ENCODE results near the gene CACNA2D4. TPM values are rescaled to one million over a fixed set of nuclear protein-coding genes. Genes with fewer than 3 reads are reported as not detected.

Gene CACNA2D4
- total and polyA plus RNA-seq, 2 donors (not counting 3 experiments of a cell fraction or from before 2014, with no cell fraction given), result 0.58 to 0.73 TPM

- CTCF ChIA-PET, result interaction anchor here (0.8 kb wide), 1 partner anchor 111 kb away, joined by 3 read pairs; no protein-coding TSS in a partner anchor
- H3K4me3 ChIP-seq (replicated peaks in 1 of 3; ENCODE audit: insufficient read depth in 1 of 3, low read depth in 1 of 3, low read length in 3 of 3), result no peak overlapping the region
- FAIRE-seq, result no peak
- H3K27ac ChIP-seq (ENCODE audit: insufficient read depth, low read depth, low read length), result no peak overlapping the region
- no peak for TF ChIP-seq EZH2 (IDR thresholded peaks at IDR 0.05; ENCODE audit: borderline replicate concordance, low read depth, low read length, severe bottlenecking)
- TF ChIP-seq MAX (IDR thresholded peaks at IDR 0.05; ENCODE audit: insufficient read depth, insufficient read length), result no peak
- no peak for TF ChIP-seq POLR2A (IDR thresholded peaks at IDR 0.05; ENCODE audit: low read depth, low read length)
- TF ChIP-seq POLR2AphosphoS5 (IDR thresholded peaks at IDR 0.05; ENCODE audit: insufficient read depth, low read depth, low read length), result no peak
- TF ChIP-seq JUN (IDR thresholded peaks at IDR 0.05; ENCODE audit: borderline replicate concordance, insufficient read depth, insufficient read length, low read depth), result no peak
- TF ChIP-seq GATA2 (IDR thresholded peaks at IDR 0.05; ENCODE audit: insufficient read depth, insufficient read length, low read depth, low read length), result no peak
- no peak for TF ChIP-seq CTCF (IDR thresholded peaks at IDR 0.05; ENCODE audit: extremely low read depth in 1 of 2, insufficient read depth in 1 of 2, low read depth in 1 of 2, low read length in 2 of 2)
- no peak for TF ChIP-seq FOS (IDR thresholded peaks at IDR 0.05; ENCODE audit: borderline replicate concordance, insufficient read depth, low read length)
- no peaks in the 10 kb centered on the region for H3K36me3 ChIP-seq (ENCODE audit: control insufficient read depth in 2 of 2, extremely low read depth in 1 of 2, insufficient read depth in 2 of 2, low read length in 2 of 2)
- no peaks in the 10 kb centered on the region for H4K20me1 ChIP-seq (replicated peaks; ENCODE audit: control insufficient read depth, extremely low read depth, insufficient read depth, low read length)
- no peak for DNase-seq (ENCODE audit: low read depth, low spot score)
- H3K79me2 ChIP-seq (ENCODE audit: control insufficient read depth, insufficient read depth, low read length), result no peaks in the 10 kb centered on the region
- H3K9ac ChIP-seq (replicated peaks; ENCODE audit: extremely low read depth, insufficient read depth, low read length), result no peak overlapping the region
- dilution Hi-C loops (cut with MboI; ENCODE audit: extremely low pct_ligation_motif_present, low sequenced_read_pairs) (no loop called here), intact Hi-C loops (cut with micrococcal nuclease) (no loop called here)
- H3K9me3 ChIP-seq (replicated peaks; ENCODE audit: control insufficient read depth, insufficient read depth, low read length), result no peaks in the 10 kb centered on the region
- no peaks in the 10 kb centered on the region for H3K9me1 ChIP-seq (replicated peaks; ENCODE audit: control insufficient read depth, extremely low read depth, insufficient read depth, low read length)
- no peak overlapping the region for H2AFZ ChIP-seq (ENCODE audit: low read depth, low read length)
- POLR2A ChIA-PET, result no interaction called here
- BruUV-seq (replicated peaks), result no TSS peak
- peaks cover 2 to 6% of the 10 kb centered on the region in 2 experiments for H3K27me3 ChIP-seq (ENCODE audit: control insufficient read depth in 2 of 2, insufficient read depth in 2 of 2, low read length in 2 of 2)
- no peak overlapping the region for H3K4me2 ChIP-seq (ENCODE audit: insufficient read depth, low read length)
- no peaks in the 10 kb centered on the region for H3K4me1 ChIP-seq (ENCODE audit: control insufficient read depth, extremely low read depth, insufficient read depth, low read length)
Measured at GRCh38 chr12:1828856-1829255, 89.6 kb downstream of the CACNA2D4 start.

All from endothelial cell of umbilical vein (primary cell).